Epithelial cell of esophagus (primary cell): ENCODE data around the gene PARD6G.

Experiments used
- DNase-seq: peaks from one replicate; pipeline ENCODE4 v3.0.0; 2010; ENCODE audit warnings: low read depth
- H3K4me3 ChIP-seq: 2 replicates; pipeline ENCODE4 v1.5.1; 2011; ENCODE audit warnings: mild to moderate bottlenecking, low read length, control low read depth
- TF ChIP-seq, protein P1 (sequence below): IDR thresholded peaks from 2 replicates; pipeline ENCODE4 v1.5.1; 2011; ENCODE audit warnings: low read depth, mild to moderate bottlenecking, low read length, control low read depth, inconsistent platforms; ENCODE audit not compliant: insufficient read depth; ENCODE audit errors: missing control alignments

PARD6G gene

DNA sequence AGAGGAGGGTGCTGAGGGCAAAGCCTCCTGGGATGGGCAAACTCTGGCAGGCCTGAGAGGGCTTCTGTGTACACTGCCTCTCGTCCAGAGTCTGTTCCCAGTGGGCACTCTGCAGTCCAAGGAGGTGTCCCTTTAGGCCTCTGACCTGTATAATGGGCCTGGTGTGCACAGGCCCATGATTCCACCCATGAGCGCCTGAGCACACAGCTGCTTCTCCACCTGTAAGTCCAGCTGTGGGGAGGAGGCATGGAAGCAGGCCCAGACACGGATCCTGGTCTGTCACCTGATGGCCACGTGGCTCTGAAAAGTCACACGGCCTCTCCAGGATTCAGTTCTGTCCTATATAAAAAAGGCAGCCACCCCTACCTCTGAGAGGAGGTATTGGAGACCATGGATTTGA lies 57.0 kb downstream of the PARD6G start:
- TF ChIP-seq, protein P1, sequence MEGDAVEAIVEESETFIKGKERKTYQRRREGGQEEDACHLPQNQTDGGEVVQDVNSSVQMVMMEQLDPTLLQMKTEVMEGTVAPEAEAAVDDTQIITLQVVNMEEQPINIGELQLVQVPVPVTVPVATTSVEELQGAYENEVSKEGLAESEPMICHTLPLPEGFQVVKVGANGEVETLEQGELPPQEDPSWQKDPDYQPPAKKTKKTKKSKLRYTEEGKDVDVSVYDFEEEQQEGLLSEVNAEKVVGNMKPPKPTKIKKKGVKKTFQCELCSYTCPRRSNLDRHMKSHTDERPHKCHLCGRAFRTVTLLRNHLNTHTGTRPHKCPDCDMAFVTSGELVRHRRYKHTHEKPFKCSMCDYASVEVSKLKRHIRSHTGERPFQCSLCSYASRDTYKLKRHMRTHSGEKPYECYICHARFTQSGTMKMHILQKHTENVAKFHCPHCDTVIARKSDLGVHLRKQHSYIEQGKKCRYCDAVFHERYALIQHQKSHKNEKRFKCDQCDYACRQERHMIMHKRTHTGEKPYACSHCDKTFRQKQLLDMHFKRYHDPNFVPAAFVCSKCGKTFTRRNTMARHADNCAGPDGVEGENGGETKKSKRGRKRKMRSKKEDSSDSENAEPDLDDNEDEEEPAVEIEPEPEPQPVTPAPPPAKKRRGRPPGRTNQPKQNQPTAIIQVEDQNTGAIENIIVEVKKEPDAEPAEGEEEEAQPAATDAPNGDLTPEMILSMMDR: no peak
- no peak for DNase-seq
- H3K4me3 ChIP-seq: no peak overlapping the region

- H3K4me3 ChIP-seq: no peak overlapping the region
- TF ChIP-seq, protein P1: no peak
- no peak for DNase-seq
Measured at GRCh38 chr18:80189531-80189865, 57.8 kb downstream of the PARD6G start.

GRCh38 chr18:80188643-80189530 lies 58.4 kb downstream of the PARD6G start:
- no peak overlapping the region for H3K4me3 ChIP-seq
- DNase-seq: no peak
- TF ChIP-seq, protein P1: no peak

DNA sequence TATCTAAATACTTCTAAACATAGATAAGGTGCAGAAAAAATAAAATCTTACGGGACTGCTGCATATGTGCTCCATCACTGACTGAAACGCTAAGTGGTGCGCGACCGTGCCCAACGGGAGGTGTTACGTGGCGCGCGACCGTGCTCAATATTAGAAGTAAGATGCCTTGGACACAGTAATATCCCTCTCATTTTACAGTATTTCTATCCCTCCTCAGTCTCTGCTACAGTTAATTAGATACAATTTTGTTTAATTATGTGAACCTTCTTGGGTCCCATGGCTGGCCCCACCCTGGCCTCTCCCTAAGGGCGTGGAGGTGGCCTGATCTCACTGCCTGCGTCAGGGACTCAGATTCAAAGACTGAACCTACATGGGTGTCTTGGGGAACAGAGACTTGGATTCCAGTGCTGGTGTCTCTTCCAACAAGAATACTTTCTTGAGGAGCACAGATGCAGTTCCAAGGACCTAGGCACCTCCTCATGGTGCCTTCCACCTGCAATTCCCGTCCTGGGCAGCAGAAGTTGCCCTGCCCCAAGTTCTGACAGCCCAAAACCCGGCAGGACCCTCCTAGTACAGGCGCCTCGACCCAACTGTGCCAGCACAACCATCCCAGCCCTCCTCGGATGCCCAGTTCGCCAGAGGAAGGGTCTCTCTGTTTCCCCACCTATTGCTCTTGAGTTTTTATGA lies 59.2 kb downstream of the PARD6G start:
- H3K4me3 ChIP-seq: no peak overlapping the region
- DNase-seq: no peak

GRCh38 chr18:80185545-80185944 lies 61.8 kb downstream of the PARD6G start:
- TF ChIP-seq, protein P1: no peak
- no peak for DNase-seq
- H3K4me3 ChIP-seq: no peak overlapping the region

More for the DNA sequence above, 59.2 kb downstream of the PARD6G start:
- TF ChIP-seq, protein P1: no peak

GRCh38 chr18:80184243-80184772 lies 63.0 kb downstream of the PARD6G start:
- no peak overlapping the region for H3K4me3 ChIP-seq
- DNase-seq: no peak
- TF ChIP-seq, protein P1: no peak
